GM23338 (cell line): Measurements from ENCODE around the gene STOX1. TPM values are rescaled to one million over a fixed set of nuclear protein-coding genes. Genes with fewer than 3 reads are reported as not detected.

Experiments
- ATAC-seq: fragments of 200-7000 bp; cut with Tn5 transposase; 3 replicates; pipeline ENCODE4 v1.9.1; 2020
- DNase-seq: peaks from one replicate; pipeline ENCODE4 v3.0.0-alpha.2; 2015; ENCODE audit warnings: low spot score
- H2AFZ ChIP-seq: fragments of 200-600 bp; sonication (generic); 2 replicates; pipeline ENCODE4 v1.8.0; 2016; ENCODE audit warnings: antibody characterized with exemption, mild to moderate bottlenecking, moderate library complexity
- H3F3A ChIP-seq: fragments of 200-600 bp; sonication (generic); replicated peaks from 2 replicates; pipeline ENCODE4 v1.8.0; 2017; ENCODE audit warnings: antibody characterized with exemption, mixed run types, low read depth
- H3K27ac ChIP-seq: fragments of 200-600 bp; sonication (generic); 2 replicates; pipeline ENCODE4 v1.6.1; 2016; ENCODE audit warnings: low read depth
- H3K27me3 ChIP-seq: fragments of 200-600 bp; sonication (generic); 2 replicates; pipeline ENCODE4 v1.8.0; 2016; ENCODE audit warnings: mild to moderate bottlenecking, mixed run types, moderate library complexity; ENCODE audit not compliant: insufficient read depth
- H3K36me3 ChIP-seq: fragments of 200-600 bp; sonication (generic); 2 replicates; pipeline ENCODE4 v1.8.0; 2016; ENCODE audit warnings: mild to moderate bottlenecking; ENCODE audit not compliant: insufficient read depth
- H3K4me1 ChIP-seq: fragments of 200-600 bp; sonication (generic); 2 replicates; pipeline ENCODE4 v1.8.0; 2016; ENCODE audit warnings: mild to moderate bottlenecking, moderate library complexity; ENCODE audit not compliant: insufficient read depth
- H3K4me2 ChIP-seq: fragments of 200-600 bp; sonication (generic); 2 replicates; pipeline ENCODE4 v1.7.1; 2017; ENCODE audit warnings: mixed run types
- H3K4me3 ChIP-seq: fragments of 200-600 bp; sonication (generic); 2 replicates; pipeline ENCODE4 v1.6.1; 2016; ENCODE audit warnings: mixed run types
- H3K79me2 ChIP-seq: fragments of 200-600 bp; sonication (generic); replicated peaks from 2 replicates; pipeline ENCODE4 v1.8.0; 2017; ENCODE audit warnings: mild to moderate bottlenecking; ENCODE audit not compliant: insufficient read depth
- H3K9me2 ChIP-seq: fragments of 200-600 bp; sonication (generic); 2 replicates; pipeline ENCODE4 v1.8.0; 2017; ENCODE audit not compliant: insufficient read depth
- H4K20me1 ChIP-seq: fragments of 200-600 bp; sonication (generic); replicated peaks from 2 replicates; pipeline ENCODE4 v1.8.0; 2017; ENCODE audit warnings: mild to moderate bottlenecking; ENCODE audit not compliant: insufficient read depth
- H3K27ac Mint-ChIP-seq: 2 replicates; pipeline ENCODE4 v1.8.0; 2020; ENCODE audit warnings: inconsistent platforms, mild to moderate bottlenecking, moderate library complexity, mixed read lengths
- H3K27me3 Mint-ChIP-seq: 3 replicates; pipeline ENCODE4 v1.8.0; 2022; ENCODE audit warnings: low read depth, mild to moderate bottlenecking, moderate library complexity, mixed read lengths, inconsistent platforms; ENCODE audit not compliant: insufficient read depth, poor library complexity
- H3K36me3 Mint-ChIP-seq: 3 replicates; pipeline ENCODE4 v1.8.0; 2021; ENCODE audit warnings: low read depth, mild to moderate bottlenecking, inconsistent platforms, moderate library complexity, mixed read lengths
- H3K4me1 Mint-ChIP-seq: 3 replicates; pipeline ENCODE4 v1.8.0; 2020; ENCODE audit warnings: mild to moderate bottlenecking, inconsistent platforms, mixed read lengths
- H3K4me3 Mint-ChIP-seq: 3 replicates; pipeline ENCODE4 v1.8.0; 2021; ENCODE audit warnings: moderate library complexity, mild to moderate bottlenecking, inconsistent platforms, mixed read lengths
- H3K9me3 Mint-ChIP-seq: 3 replicates; pipeline ENCODE4 v1.8.0; 2020; ENCODE audit warnings: moderate library complexity, mild to moderate bottlenecking, inconsistent platforms, mixed read lengths
- CREB1 ChIP-seq: fragments of 250-450 bp; sonication (Bioruptor Pico); IDR thresholded peaks from 2 replicates; pipeline ENCODE4 v1.5.0; 2020; ENCODE audit warnings: low read depth, mild to moderate bottlenecking, moderate library complexity
- EZH2 ChIP-seq: fragments of 200-600 bp; sonication (generic); IDR thresholded peaks from one replicate; pipeline ENCODE4 v1.8.0; 2017; ENCODE audit warnings: antibody characterized with exemption, mild to moderate bottlenecking, low read depth; ENCODE audit not compliant: unreplicated experiment
- JUNB ChIP-seq: IDR thresholded peaks from one replicate; pipeline ENCODE4 v1.6.1; 2016; ENCODE audit warnings: antibody characterized with exemption; ENCODE audit not compliant: unreplicated experiment
- NANOG ChIP-seq: IDR thresholded peaks from 2 replicates; pipeline ENCODE4 v1.6.1; 2016; ENCODE audit warnings: antibody characterized with exemption, borderline replicate concordance
- STAT1 ChIP-seq: IDR thresholded peaks from one replicate; pipeline ENCODE4 v1.6.1; 2016; ENCODE audit warnings: antibody characterized with exemption; ENCODE audit not compliant: unreplicated experiment
- ZNF114 ChIP-seq: fragments of 250-450 bp; sonication (Bioruptor Pico); IDR thresholded peaks from 2 replicates; pipeline ENCODE4 v1.5.0; 2020; ENCODE audit warnings: mild to moderate bottlenecking, moderate library complexity
- polyA plus RNA-seq: library from polyadenylated mRNA; unstranded; fragments of >200 nt; fragmentation: Nextera tagmentation; extraction: Ambion mirVana; gene quantifications from 2 replicates; pipeline ENCODE4 v1.2.1, GENCODE V29; 2016
- total RNA-seq: library from RNA; depleted of rRNA; stranded (reverse); fragments of >200 nt; shearing (Covaris generic); gene quantifications from 2 replicates; pipeline ENCODE4 v1.2.3, GENCODE V29; 2014
- TF ChIP-seq, protein P1 (sequence below): IDR thresholded peaks from one replicate; pipeline ENCODE4 v1.6.1; 2018; ENCODE audit warnings: antibody characterized with exemption; ENCODE audit not compliant: unreplicated experiment
- TF ChIP-seq, protein P2 (sequence below): fragments of 250-450 bp; sonication (Bioruptor Pico); IDR thresholded peaks from 2 replicates; pipeline ENCODE4 v1.5.0; 2020; ENCODE audit warnings: mild to moderate bottlenecking, moderate library complexity
- TF ChIP-seq, protein P3 (sequence below), 2 experiments: fragments of 200-600 bp in 1 of 2; sonication (generic) in 1 of 2; conservative IDR thresholded peaks; 2 replicates each; pipeline versions ENCODE4 v1.5.1 to v1.6.1; 2016 to 2017; ENCODE audit warnings: antibody characterized with exemption in 2 of 2, low read depth in 2 of 2, mild to moderate bottlenecking in 2 of 2, moderate library complexity in 1 of 2

The STOX1 gene
- total and polyA plus RNA-seq, 2 experiments from 2014 or later = 1.6 to 2.2 TPM

DNA sequence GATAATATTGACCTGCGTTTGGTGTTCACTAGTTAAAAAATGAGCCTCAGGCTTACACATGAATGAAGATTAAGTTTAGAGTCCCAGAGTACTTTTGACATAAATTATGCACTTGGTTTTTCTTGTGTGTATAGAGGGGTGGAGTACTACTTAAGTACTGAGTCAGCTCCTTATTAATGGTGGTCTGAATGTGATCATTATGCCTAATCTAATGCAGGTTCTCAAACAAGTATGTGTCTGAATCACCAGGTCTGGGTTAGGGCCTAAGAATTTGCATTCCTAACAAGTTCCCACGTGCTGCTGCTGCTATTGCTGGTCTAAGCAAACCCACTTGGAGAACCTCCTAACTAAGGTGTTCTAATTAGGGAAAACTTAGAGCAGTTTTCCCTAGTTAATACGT is 30.7 kb upstream of the STOX1 start:
- DNase-seq = no peak
- H3K4me3 Mint-ChIP-seq = no peak overlapping the region
- H3F3A ChIP-seq = peaks cover 15% of the 10 kb centered on the region
- peaks cover 22% of the 10 kb centered on the region; the same call in 2 of the 3 replicates for H3K36me3 Mint-ChIP-seq
- H3K4me1 ChIP-seq = no peaks in the 10 kb centered on the region
- no peaks in the 10 kb centered on the region for H3K27me3 ChIP-seq
- H3K36me3 ChIP-seq = peaks cover 19% of the 10 kb centered on the region
- no peak overlapping the region for H3K4me2 ChIP-seq
- H3K27ac ChIP-seq = no peak overlapping the region
- no peaks in the 10 kb centered on the region for H3K4me1 Mint-ChIP-seq
- no peaks in the 10 kb centered on the region for H3K9me2 ChIP-seq
- no peak overlapping the region for H3K27ac Mint-ChIP-seq
- ATAC-seq = no peak
- no peak overlapping the region for H2AFZ ChIP-seq
- peaks cover 2% of the 10 kb centered on the region for H3K27me3 Mint-ChIP-seq
- no peaks in the 10 kb centered on the region for H4K20me1 ChIP-seq
- no peaks in the 10 kb centered on the region for H3K79me2 ChIP-seq
- TF ChIP-seq, protein P1, sequence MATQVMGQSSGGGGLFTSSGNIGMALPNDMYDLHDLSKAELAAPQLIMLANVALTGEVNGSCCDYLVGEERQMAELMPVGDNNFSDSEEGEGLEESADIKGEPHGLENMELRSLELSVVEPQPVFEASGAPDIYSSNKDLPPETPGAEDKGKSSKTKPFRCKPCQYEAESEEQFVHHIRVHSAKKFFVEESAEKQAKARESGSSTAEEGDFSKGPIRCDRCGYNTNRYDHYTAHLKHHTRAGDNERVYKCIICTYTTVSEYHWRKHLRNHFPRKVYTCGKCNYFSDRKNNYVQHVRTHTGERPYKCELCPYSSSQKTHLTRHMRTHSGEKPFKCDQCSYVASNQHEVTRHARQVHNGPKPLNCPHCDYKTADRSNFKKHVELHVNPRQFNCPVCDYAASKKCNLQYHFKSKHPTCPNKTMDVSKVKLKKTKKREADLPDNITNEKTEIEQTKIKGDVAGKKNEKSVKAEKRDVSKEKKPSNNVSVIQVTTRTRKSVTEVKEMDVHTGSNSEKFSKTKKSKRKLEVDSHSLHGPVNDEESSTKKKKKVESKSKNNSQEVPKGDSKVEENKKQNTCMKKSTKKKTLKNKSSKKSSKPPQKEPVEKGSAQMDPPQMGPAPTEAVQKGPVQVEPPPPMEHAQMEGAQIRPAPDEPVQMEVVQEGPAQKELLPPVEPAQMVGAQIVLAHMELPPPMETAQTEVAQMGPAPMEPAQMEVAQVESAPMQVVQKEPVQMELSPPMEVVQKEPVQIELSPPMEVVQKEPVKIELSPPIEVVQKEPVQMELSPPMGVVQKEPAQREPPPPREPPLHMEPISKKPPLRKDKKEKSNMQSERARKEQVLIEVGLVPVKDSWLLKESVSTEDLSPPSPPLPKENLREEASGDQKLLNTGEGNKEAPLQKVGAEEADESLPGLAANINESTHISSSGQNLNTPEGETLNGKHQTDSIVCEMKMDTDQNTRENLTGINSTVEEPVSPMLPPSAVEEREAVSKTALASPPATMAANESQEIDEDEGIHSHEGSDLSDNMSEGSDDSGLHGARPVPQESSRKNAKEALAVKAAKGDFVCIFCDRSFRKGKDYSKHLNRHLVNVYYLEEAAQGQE = no peak
- TF ChIP-seq STAT1 (no peak), CREB1 (CRISPR knock-in tag) (no peak), EZH2 (no peak), ZNF114 (CRISPR knock-in tag) (no peak), NANOG (no peak), JUNB (no peak)
- TF ChIP-seq, protein P2, sequence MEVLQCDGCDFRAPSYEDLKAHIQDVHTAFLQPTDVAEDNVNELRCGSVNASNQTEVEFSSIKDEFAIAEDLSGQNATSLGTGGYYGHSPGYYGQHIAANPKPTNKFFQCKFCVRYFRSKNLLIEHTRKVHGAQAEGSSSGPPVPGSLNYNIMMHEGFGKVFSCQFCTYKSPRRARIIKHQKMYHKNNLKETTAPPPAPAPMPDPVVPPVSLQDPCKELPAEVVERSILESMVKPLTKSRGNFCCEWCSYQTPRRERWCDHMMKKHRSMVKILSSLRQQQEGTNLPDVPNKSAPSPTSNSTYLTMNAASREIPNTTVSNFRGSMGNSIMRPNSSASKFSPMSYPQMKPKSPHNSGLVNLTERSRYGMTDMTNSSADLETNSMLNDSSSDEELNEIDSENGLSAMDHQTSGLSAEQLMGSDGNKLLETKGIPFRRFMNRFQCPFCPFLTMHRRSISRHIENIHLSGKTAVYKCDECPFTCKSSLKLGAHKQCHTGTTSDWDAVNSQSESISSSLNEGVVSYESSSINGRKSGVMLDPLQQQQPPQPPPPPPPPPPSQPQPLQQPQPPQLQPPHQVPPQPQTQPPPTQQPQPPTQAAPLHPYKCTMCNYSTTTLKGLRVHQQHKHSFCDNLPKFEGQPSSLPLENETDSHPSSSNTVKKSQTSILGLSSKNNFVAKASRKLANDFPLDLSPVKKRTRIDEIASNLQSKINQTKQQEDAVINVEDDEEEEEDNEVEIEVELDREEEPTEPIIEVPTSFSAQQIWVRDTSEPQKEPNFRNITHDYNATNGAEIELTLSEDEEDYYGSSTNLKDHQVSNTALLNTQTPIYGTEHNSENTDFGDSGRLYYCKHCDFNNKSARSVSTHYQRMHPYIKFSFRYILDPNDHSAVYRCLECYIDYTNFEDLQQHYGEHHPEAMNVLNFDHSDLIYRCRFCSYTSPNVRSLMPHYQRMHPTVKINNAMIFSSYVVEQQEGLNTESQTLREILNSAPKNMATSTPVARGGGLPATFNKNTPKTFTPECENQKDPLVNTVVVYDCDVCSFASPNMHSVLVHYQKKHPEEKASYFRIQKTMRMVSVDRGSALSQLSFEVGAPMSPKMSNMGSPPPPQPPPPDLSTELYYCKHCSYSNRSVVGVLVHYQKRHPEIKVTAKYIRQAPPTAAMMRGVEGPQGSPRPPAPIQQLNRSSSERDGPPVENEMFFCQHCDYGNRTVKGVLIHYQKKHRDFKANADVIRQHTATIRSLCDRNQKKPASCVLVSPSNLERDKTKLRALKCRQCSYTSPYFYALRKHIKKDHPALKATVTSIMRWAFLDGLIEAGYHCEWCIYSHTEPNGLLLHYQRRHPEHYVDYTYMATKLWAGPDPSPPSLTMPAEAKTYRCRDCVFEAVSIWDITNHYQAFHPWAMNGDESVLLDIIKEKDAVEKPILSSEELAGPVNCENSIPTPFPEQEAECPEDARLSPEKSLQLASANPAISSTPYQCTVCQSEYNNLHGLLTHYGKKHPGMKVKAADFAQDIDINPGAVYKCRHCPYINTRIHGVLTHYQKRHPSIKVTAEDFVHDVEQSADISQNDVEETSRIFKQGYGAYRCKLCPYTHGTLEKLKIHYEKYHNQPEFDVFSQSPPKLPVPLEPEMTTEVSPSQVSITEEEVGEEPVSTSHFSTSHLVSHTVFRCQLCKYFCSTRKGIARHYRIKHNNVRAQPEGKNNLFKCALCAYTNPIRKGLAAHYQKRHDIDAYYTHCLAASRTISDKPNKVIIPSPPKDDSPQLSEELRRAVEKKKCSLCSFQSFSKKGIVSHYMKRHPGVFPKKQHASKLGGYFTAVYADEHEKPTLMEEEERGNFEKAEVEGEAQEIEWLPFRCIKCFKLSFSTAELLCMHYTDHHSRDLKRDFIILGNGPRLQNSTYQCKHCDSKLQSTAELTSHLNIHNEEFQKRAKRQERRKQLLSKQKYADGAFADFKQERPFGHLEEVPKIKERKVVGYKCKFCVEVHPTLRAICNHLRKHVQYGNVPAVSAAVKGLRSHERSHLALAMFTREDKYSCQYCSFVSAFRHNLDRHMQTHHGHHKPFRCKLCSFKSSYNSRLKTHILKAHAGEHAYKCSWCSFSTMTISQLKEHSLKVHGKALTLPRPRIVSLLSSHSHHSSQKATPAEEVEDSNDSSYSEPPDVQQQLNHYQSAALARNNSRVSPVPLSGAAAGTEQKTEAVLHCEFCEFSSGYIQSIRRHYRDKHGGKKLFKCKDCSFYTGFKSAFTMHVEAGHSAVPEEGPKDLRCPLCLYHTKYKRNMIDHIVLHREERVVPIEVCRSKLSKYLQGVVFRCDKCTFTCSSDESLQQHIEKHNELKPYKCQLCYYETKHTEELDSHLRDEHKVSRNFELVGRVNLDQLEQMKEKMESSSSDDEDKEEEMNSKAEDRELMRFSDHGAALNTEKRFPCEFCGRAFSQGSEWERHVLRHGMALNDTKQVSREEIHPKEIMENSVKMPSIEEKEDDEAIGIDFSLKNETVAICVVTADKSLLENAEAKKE (CRISPR knock-in tag) = no peak
- TF ChIP-seq, protein P3, sequence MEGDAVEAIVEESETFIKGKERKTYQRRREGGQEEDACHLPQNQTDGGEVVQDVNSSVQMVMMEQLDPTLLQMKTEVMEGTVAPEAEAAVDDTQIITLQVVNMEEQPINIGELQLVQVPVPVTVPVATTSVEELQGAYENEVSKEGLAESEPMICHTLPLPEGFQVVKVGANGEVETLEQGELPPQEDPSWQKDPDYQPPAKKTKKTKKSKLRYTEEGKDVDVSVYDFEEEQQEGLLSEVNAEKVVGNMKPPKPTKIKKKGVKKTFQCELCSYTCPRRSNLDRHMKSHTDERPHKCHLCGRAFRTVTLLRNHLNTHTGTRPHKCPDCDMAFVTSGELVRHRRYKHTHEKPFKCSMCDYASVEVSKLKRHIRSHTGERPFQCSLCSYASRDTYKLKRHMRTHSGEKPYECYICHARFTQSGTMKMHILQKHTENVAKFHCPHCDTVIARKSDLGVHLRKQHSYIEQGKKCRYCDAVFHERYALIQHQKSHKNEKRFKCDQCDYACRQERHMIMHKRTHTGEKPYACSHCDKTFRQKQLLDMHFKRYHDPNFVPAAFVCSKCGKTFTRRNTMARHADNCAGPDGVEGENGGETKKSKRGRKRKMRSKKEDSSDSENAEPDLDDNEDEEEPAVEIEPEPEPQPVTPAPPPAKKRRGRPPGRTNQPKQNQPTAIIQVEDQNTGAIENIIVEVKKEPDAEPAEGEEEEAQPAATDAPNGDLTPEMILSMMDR (conservative IDR thresholded peaks at IDR 0.05; ENCODE audit: low read depth in 2 of 2) = no peak
- H3K4me3 ChIP-seq = no peak overlapping the region
- H3K9me3 Mint-ChIP-seq = no peaks in the 10 kb centered on the region
